Dermis microvascular lymphatic vessel endothelial cell (primary cell): ENCODE measurements around the gene SH2D7. TPM values are rescaled to one million over a fixed set of nuclear protein-coding genes. Genes with fewer than 3 reads are reported as not detected.

Experiments
- DNase-seq, 2 donors: peaks; one replicate each; pipeline versions ENCODE4 v3.0.0 to v3.0.0-alpha.2; 2010; ENCODE audit warnings: low read depth in 2 of 2
- total RNA-seq: library from RNA; depleted of rRNA; stranded (reverse); fragments of >200 nt; gene quantifications from 2 replicates; pipeline ENCODE4 v1.2.1, GENCODE V29; 2014

SH2D7 gene
- total RNA-seq, 1 donor from 2014 or later: not detected

DNA sequence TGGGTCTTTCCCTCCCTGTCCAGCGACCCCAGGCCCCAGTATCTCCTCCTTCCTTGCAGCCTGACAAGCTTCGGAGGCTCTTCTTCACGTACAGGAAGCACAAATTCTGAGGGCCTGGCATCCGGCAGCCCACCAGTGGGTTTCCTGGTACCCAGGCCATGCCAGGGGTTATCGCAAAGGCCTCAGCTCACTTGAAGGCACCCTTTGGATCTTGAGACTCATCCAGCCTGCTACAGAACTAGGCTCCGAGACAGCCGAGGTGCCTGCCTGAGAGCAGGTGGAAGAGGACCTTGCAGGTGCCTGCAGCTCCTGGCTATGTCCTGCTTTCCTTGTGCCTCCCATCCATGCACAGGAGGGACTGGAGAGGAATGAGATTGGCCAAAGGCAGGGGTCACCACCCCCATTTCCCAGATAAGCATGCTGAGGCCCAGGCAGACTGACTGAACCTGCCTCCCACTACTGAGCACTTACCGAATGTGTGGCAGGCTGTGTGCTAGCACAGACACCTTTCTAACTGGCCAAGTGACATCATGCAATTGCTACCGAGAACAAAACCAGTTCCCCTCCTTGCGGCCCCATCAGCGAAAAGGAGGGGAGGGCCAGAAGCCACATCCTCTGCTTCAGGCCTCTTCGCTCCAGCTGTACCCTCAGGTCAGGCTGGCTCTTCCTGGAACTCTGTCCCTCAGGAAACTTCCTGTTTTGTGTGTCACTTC is 11.2 kb downstream of the SH2D7 start:
- no peak for DNase-seq

GRCh38 chr15:78104119-78104479 is 11.7 kb downstream of the SH2D7 start:
- no peak for DNase-seq

- DNase-seq: no peak
Measured at GRCh38 chr15:78104566-78105475, 12.5 kb downstream of the SH2D7 start.

GRCh38 chr15:78105476-78106241 is 13.3 kb downstream of the SH2D7 start:
- DNase-seq: peak in 1 of 2 donors; percentile 33

GRCh38 chr15:78107471-78107870 is 15.1 kb downstream of the SH2D7 start:
- DNase-seq: no peak

DNA sequence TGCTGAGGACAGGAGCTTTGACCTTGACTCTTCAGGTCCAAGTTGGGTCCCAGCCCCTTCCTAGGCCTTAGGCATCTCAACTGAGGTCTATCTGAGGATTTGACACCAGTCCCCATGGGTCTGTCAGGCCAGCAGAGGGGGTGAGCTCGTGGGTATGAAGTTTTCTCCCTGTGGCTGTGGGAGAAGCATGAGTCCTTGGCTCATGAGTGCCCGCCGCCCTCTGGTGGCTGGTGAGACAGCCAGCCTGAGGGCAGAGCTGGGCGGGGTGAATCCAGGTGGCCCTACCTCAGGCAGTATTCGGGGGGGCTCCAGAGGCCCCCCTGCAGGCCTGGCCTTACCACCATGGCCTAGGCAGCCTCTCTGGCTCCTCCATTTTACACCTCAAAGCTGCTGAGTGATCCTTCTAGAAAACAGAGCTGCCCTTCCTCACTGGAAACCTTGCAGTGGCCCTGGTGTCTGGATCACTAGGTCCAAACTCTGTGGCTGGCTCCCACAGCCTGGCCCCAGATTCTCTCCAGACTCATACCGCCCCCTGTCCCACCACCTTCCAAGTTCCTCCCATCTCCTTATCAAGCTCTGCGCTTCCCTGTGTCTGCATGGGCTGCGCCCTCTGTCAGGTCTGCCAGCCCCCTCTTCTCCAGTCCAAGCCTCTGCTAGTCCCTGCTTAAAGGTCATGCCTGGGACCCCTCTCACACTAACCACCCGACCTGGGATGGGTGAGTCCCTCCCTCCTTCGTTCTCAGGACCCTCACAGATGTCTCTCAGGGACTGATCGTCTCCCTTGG is 16.1 kb downstream of the SH2D7 start:
- DNase-seq: peak; percentile 79 to 91

- no peak for DNase-seq
Measured at GRCh38 chr15:78109156-78109555, 16.8 kb downstream of the SH2D7 start.

DNA sequence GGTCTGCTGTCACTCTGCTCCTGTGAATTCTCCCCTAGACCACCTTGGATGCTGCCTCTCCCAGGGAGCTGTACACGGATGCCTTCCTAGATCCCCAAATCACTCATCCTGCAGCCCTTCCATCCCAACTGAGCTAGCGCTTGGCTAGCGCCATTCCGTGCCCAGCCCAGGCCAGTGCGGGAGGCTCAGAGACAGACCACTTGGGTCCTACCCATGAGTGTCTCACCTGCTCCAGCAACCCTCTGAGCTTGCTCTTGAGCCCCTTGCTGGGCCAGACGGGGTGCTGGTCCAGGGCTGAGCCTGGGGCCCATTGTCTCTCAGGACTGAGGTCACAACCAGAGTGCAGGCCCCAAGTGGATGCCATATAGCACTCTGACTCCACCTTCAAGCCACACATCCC is 17.7 kb downstream of the SH2D7 start:
- DNase-seq: no peak

DNA sequence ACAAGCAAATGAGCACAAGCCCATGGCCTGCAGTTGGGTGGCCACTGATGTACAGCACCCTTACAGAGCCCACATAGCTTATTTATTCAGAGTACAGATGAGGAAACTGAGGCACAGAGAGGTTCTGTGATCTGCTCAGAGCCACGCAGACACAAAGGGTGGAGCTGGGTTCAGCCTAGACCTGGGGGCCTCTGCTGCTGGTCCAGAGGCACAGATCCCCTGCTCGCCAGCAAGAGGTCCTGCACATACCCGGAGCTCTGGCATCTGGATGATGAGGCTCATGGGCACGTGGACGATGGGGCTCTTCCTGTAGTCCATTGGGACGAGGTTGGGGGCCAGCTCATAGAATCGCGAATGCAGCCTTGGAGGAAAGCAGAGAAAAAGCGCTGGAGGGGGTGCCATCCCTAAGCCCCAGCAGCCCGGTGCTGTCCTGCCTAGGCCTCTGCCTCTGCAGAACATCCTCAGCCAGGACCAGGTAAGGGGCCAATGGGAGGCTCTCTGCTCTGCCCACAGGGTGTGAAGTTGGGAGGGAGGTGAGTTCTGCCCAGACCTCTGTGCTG is 18.6 kb downstream of the SH2D7 start:
- DNase-seq: no peak

- no peak for DNase-seq
Measured at GRCh38 chr15:78111788-78112187, 19.4 kb downstream of the SH2D7 start.

DNA sequence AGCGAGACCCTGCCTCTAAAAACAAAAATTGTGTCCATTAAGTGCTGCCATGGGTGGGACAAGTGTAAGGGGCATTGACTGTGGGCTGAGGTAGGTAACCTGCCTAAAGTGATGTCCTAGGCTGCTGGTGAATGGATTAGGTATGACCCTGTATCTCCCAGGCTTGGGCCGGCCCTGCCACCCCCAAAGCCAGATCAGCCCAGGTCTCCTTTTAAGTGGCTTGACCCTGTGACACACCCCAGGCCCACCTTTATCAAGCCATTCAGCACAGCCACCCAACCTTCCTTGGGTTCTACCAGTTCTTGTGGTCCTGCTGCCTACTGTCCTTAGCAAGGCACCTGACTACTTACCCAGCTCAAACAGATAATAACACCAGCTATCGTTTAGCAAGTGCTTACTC is 20.2 kb downstream of the SH2D7 start:
- no peak for DNase-seq

DNA sequence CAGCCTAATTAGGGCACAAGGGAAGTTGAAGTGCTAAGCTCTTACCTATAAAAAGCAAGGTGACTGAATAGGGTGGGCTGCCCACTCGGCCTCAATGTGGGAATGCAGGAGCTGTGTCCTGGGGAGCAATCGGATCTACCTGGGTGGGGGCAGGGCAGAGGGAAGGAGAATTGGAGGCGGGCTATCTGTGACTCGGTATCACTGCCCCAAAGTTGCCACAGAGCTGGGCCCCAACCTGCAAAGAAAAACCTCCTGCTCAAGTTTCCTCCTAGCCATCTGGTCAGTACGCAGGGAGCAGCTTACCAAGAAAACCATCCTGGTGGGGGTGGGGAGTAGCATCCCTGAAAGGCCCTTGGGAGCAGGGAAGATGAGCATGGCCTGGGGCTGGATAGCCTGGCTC is 28.2 kb downstream of the SH2D7 start:
- DNase-seq: no peak

DNA sequence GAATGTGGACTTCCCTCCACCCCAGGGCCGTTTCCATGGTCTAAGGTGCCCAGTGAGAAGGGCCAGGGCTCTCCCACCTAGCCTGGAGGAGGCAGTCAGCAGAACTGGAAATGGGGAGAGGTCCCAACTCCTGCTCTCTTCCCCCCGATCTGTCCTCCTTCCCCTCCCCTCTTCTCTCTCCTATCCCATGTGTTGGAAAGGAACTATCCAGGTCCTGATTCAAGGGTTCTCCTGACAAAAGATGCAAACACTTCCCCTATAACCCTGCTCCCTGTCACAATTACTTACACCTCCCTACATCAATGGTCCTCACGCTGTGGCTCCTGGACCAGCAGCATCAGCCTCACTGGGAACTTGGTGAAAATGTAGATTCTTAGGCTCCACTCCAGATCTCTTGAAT is 32.9 kb downstream of the SH2D7 start:
- DNase-seq: no peak

DNA sequence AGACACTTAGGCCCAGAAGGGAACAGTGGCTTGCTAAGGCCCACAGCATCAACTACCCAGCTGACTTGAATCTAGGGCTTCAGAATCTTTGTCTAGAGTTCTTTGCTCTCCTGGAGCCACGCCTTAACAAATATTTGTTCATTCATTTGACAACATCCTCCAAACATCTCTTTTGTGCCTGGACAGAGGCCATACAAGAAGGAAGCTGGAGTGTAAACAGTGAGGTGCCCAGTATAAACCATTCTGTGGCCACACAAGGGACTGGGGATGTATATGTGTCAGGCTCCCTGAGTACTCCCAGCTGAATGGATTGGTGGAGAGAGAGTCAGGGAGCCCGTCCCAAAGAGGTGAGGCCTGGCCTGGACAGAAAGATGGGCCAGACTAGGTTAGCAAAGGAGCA is 35.5 kb downstream of the SH2D7 start:
- no peak for DNase-seq

GRCh38 chr15:78129077-78129750 is 36.9 kb downstream of the SH2D7 start:
- no peak for DNase-seq

GRCh38 chr15:78129751-78130287 is 37.5 kb downstream of the SH2D7 start:
- no peak for DNase-seq

- no peak for DNase-seq
Measured at GRCh38 chr15:78130466-78131294, 38.3 kb downstream of the SH2D7 start.

GRCh38 chr15:78131295-78132061 is 39.1 kb downstream of the SH2D7 start, which contains the start of gene CIB2:
CIB2 (minus strand) TSS chr15:78131445; CDS start chr15:78131215, 230 bp downstream.
- DNase-seq: peak in 1 of 2 donors; percentile 62
